Right cardiac atrium (tissue), 5 donors: ENCODE results near the gene GRIK5. TPM values are rescaled to one million over a fixed set of nuclear protein-coding genes. Genes with fewer than 3 reads are reported as not detected.
A peak's percentile ranks its signal among the peaks of the same experiment; 100 is the strongest.

ENCODE experiments used
- ATAC-seq, 2 donors: fragments of 200-7000 bp; cut with Tn5 transposase; one replicate each; pipeline versions ENCODE4 v1.8.0 to v1.9.1; 2020; ENCODE audit warnings: moderate library complexity in 2 of 2, mild to moderate bottlenecking in 1 of 2
- DNase-seq, 3 donors: peaks; one replicate each; pipeline ENCODE4 v3.0.0-alpha.2; 2020
- H3K27ac ChIP-seq: one replicate; pipeline ENCODE4 v1.5.1; 2013; ENCODE audit warnings: mild to moderate bottlenecking, low read length, control low read depth, moderate library complexity
- H3K27me3 ChIP-seq: one replicate; pipeline ENCODE4 v1.6.1; 2013; ENCODE audit not compliant: control insufficient read depth, insufficient read depth
- H3K4me1 ChIP-seq: one replicate; pipeline ENCODE4 v1.6.1; 2013; ENCODE audit warnings: low read length; ENCODE audit not compliant: control insufficient read depth, insufficient read depth
- H3K4me3 ChIP-seq: one replicate; pipeline ENCODE4 v1.5.1; 2013; ENCODE audit warnings: low read length, control low read depth
- H3K9me3 ChIP-seq: one replicate; pipeline ENCODE4 v1.6.1; 2013; ENCODE audit warnings: low read length; ENCODE audit not compliant: control insufficient read depth
- WGBS: extraction: QIAGEN DNeasy Blood & Tissue Kit; methylation state at CpG from one replicate; pipeline ENCODE4 v1.1.7; 2013; 5-methylcytosine and 5-hydroxymethylcytosine counted together
- intact Hi-C, 4 donors: fragments of 100-400 bp; cut with DNase I; formaldehyde crosslinking; loops; one replicate each; pipeline versions ENCODE4 v1.11.0 to v1.14.0; 2022 to 2023
- polyA plus RNA-seq: library from polyadenylated mRNA; stranded (reverse); fragments of 200-250 nt; gene quantifications from one replicate; pipeline ENCODE4 v1.2.3, GENCODE V29; 2013
- total RNA-seq, 4 donors: library from RNA; stranded (reverse); fragmentation: NEBNext Ultra II Directional; extraction: Animal tissue kit (Norgen Biotek cat#: 25700); gene quantifications; one replicate each; pipeline ENCODE4 v1.2.1, GENCODE V29; 2021
- donor health status: healthy with polysubstance abuse.
- donor health status: DM: no; HTN: yes; CAD: no.
- donor health status: DM: no; HTN: no; CAD: no.
- donor health status: DM: no; HTN: yes; CAD: no; lungs with severe emphysema.
- donor health status: DM: yes; HTN: yes; CAD: no.

GRIK5 gene
- total and polyA plus RNA-seq, 5 donors, result 8.9 to 18.3 (median 13.8) TPM

GRCh38 chr19:41971363-41971762 is 98.6 kb downstream of the GRIK5 start:
- intact Hi-C loops, result no loop called here
- Histone ChIP-seq H3K4me3 (no peak overlapping the region), H3K27ac (no peak overlapping the region), H3K27me3 (no peaks in the 10 kb centered on the region), H3K4me1 (no peaks in the 10 kb centered on the region), H3K9me3 (no peaks in the 10 kb centered on the region)
- ATAC-seq (no peak), DNase-seq (peak in 1 of 3 donors; percentile 8)
- 78% methylated on average over 11 of the region's 11 CpGs for WGBS

- no peak overlapping the region for H3K27ac ChIP-seq
- H3K4me3 ChIP-seq, result no peak overlapping the region
- DNase-seq (peak in 1 of 3 donors; percentile 25), ATAC-seq (no peak)
- intact Hi-C loops, result no loop called here
- WGBS, result 90% methylated on average over 19 of the region's 19 CpGs
- no peaks in the 10 kb centered on the region for H3K9me3 ChIP-seq
- no peaks in the 10 kb centered on the region for H3K4me1 ChIP-seq
- no peaks in the 10 kb centered on the region for H3K27me3 ChIP-seq
Observed at GRCh38 chr19:41969772-41970458, 100.1 kb downstream of the GRIK5 start.

- no peaks in the 10 kb centered on the region for H3K27me3 ChIP-seq
- no peak for ATAC-seq
- intact Hi-C loops, result no loop called here
- H3K9me3 ChIP-seq, result no peaks in the 10 kb centered on the region
- no peak overlapping the region for H3K4me3 ChIP-seq
- H3K4me1 ChIP-seq, result no peaks in the 10 kb centered on the region
- no peak overlapping the region for H3K27ac ChIP-seq
- WGBS, result 82% methylated on average over 28 of the region's 28 CpGs
- peak in 2 of 3 donors; percentile 23 to 30 for DNase-seq
Observed at GRCh38 chr19:41968751-41969595, 101.0 kb downstream of the GRIK5 start.

DNA sequence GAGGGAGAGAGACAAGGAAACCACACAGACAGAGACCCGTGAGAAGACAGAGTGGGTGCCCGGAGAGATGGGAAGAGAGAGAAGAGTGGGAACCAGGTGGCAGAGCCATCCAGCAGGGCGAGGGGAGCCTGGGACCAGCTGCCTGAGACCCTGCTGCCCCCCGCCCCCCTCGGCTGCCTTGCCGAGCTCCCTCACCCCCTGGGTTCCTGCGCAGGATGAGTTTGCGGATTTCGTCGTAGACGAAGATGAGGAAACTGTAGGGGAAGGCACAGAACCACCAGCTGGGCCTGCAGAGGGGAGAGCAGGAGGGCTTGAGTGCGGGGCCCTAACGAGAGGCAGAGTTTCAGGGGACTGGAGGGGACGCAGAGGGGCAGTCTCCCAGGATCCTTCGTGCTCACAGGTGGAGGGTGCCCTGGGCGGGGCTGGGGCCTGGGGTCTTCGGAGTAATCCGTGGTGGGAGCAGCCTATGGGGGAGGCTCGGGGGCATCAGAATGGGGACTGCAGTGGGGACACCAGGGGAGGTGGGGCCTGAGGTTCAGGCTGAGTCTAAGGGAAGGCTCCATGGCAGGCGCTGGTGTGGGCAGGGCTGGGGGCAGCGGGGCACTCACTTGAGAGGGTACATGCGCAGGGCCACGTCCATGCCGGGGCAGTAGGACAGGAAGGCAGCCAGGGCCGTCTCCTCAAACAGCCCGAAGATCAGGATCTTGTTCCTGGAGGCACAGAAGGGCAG is 102.8 kb downstream of the GRIK5 start:
- Histone ChIP-seq H3K27me3 (no peaks in the 10 kb centered on the region), H3K4me1 (no peaks in the 10 kb centered on the region), H3K9me3 (no peaks in the 10 kb centered on the region), H3K4me3 (no peak overlapping the region), H3K27ac (no peak overlapping the region)
- ATAC-seq (peak in 1 of 2 donors; percentile 4), DNase-seq (peak in 1 of 3 donors; percentile 27)
- WGBS, result 68% methylated on average over 26 of the region's 26 CpGs
- intact Hi-C loops, result no loop called here

DNA sequence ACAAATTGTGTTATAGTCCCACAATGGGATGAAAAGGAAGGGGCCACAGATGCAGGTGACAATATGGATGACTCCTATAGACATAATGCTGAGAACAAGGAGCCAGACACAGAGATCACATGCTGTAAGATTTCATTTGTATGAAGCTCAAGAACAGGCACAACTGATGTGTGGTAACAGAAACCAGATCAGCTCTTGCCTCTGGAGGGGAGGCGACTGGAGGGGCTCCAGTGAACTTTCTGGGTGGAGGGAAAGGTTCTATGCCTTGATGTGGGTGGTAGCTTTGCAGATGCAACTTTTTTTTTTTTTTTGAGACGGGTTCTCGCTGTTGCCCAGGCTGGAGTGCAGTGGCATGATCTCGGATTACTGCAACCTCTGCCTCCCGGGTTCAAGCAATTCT is 104.9 kb downstream of the GRIK5 start:
- intact Hi-C loops, result no loop called here
- H3K4me1 ChIP-seq, result no peaks in the 10 kb centered on the region
- ATAC-seq, result no peak
- WGBS, result 75% methylated on average over 5 of the region's 5 CpGs
- peak in 1 of 3 donors; percentile 14 for DNase-seq
- H3K9me3 ChIP-seq, result no peaks in the 10 kb centered on the region
- H3K27me3 ChIP-seq, result no peaks in the 10 kb centered on the region
- H3K27ac ChIP-seq, result no peak overlapping the region
- H3K4me3 ChIP-seq, result no peak overlapping the region

GRCh38 chr19:41960973-41961372 is 109.0 kb downstream of the GRIK5 start:
- H3K27ac ChIP-seq, result no peak overlapping the region
- H3K4me3 ChIP-seq, result no peak overlapping the region
- no peaks in the 10 kb centered on the region for H3K27me3 ChIP-seq
- intact Hi-C loops, result no loop called here
- no peak for ATAC-seq
- 95% methylated on average over 5 of the region's 5 CpGs for WGBS
- DNase-seq, result no peak
- no peaks in the 10 kb centered on the region for H3K4me1 ChIP-seq
- H3K9me3 ChIP-seq, result no peaks in the 10 kb centered on the region

DNA sequence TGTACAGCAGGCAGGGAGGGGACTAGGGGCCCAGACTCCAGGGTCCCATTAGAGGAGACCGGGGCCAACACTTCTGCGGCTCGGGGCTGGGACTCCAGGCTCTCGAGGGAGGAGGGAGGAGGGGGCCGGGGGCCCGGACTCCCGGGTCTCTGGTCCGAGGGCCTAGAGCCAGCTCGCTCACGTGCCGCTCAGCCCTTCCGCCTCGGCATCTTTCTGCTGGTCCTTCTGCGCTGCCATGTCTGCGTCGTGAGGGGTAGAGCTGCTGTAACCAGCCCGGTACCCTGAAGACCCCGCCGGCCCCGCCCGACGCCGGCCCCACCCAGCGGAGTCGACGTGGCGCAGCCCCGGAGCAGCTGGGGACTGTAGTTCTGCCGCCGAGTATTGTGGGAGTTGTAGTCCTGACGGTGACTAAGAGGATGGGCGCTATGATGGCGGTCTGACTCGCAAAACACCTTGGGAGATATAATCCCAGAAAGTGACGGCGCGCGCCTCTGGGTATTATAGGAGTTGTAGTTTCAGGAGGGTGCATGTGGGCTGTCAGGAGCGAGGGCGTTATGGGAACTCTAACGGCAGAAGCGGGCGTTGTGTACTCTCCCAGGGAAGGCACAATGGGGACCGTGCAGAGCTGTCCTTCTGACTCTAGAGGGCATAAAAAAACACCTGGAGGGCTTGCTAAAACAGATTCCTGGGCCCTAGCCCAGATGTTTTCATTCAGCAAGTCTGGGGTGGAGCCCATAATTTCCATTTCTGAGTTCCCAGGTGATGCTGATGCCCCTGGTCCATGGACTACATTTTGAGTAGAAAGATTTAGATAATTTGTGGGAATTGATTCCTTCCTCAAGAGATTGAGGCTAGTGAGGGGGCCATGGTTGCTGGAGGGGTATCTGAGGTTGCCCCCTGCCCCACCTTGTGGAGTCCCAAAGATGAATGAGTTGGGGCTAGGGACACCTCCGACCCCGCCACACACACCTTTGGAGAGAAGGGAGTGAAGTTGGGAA is 110.7 kb downstream of the GRIK5 start, which contains the start of gene RABAC1:
RABAC1 (minus strand) TSS at position 266 of the 998 bp plus-strand sequence; CDS start at position 237, 29 bp downstream.
- Histone ChIP-seq H3K27ac (peak within 1 kb of the TSS; percentile 85), H3K4me3 (peak within 1 kb of the TSS; percentile 77), H3K4me1 (no peaks in the 10 kb centered on the region), H3K27me3 (no peaks in the 10 kb centered on the region), H3K9me3 (no peaks in the 10 kb centered on the region)
- ATAC-seq (peak; percentile 94 to 96), DNase-seq (peak; percentile 91 to 96 (median 94))
- WGBS, result 5% methylated on average over 46 of the region's 46 CpGs
- intact Hi-C loops, result no loop called here

DNA sequence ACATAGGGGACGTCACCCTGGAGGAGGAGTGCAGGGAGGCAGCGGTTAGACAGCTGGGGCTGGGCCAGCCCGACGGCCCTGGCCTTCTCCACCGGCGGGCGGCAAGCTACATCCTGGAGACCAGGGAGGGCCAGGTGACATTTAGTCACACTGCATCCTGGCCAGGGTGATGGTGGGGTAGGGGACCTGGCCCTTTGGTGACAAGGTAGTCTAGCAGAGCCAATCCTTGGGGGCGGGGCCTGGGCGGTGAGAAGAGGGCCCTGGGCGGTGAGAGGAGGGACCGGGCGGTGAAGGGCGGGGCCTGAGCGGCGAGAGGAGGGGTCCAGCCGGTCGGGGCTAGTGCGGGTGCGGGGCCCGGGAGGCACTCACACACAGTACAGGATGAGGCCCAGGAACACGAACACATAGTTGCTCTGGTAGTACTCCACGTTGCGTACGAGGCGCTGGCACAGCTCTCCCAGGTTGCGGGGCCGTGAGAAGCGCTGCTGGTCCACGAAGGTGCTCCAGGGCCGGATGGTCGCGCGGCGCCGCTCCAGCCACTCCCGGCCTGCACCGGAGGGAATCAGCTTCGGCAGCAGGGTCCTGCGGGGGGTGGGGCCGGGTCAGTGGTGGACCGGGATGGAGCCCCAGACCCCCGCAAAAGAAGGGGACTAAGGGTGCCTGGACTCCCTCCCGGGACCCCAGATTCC is 111.5 kb downstream of the GRIK5 start:
- peak; percentile 90 to 94 (median 94) for DNase-seq
- ATAC-seq, result peak; percentile 87 to 89
- under 1% methylated on average over 43 of the region's 43 CpGs for WGBS
- H3K4me3 ChIP-seq, result peak overlapping the region; percentile 77
- no peaks in the 10 kb centered on the region for H3K9me3 ChIP-seq
- H3K27me3 ChIP-seq, result no peaks in the 10 kb centered on the region
- intact Hi-C loops, result no loop called here
- H3K4me1 ChIP-seq, result no peaks in the 10 kb centered on the region
- peak overlapping the region; percentile 85 for H3K27ac ChIP-seq

GRCh38 chr19:41957838-41958366 is 112.1 kb downstream of the GRIK5 start:
- WGBS, result 16% methylated on average over 10 of the region's 10 CpGs
- H3K27ac ChIP-seq, result no peak overlapping the region
- H3K9me3 ChIP-seq, result no peaks in the 10 kb centered on the region
- ATAC-seq (peak; percentile 62 to 68), DNase-seq (peak; percentile 59 to 85 (median 77))
- no peaks in the 10 kb centered on the region for H3K4me1 ChIP-seq
- intact Hi-C loops, result no loop called here
- peak overlapping the region; percentile 77 for H3K4me3 ChIP-seq
- no peaks in the 10 kb centered on the region for H3K27me3 ChIP-seq
